ENCODE results near the gene LINGO1. TPM values are rescaled to one million over a fixed set of nuclear protein-coding genes. Genes with fewer than 3 reads are reported as not detected.

LINGO1 gene
- polyA plus RNA-seq, 1 of the 3 experiments (the other 2 are of a cell fraction) = 0.56 TPM

DNA sequence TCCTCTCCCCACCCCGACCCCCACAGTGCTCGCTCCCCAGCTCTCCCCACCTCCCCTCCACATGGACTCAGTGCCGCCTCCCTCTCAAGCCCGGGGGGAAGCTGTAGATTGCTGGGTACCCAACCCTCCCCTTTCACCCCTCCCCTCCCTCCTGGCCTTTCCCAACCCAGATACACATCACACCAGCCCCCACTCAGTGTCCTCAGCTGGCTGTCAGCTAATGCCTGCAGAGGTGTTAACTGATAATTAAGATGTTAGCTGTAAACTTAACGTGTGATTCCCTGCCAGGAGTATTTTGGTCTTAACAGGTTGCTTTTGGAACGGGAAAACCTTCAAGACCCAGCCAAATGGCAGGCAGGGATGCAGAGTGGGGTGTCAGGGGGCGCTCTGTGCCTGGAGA lies 39.4 kb upstream of the LINGO1 start (continued):
- TF ChIP-seq, protein P1, sequence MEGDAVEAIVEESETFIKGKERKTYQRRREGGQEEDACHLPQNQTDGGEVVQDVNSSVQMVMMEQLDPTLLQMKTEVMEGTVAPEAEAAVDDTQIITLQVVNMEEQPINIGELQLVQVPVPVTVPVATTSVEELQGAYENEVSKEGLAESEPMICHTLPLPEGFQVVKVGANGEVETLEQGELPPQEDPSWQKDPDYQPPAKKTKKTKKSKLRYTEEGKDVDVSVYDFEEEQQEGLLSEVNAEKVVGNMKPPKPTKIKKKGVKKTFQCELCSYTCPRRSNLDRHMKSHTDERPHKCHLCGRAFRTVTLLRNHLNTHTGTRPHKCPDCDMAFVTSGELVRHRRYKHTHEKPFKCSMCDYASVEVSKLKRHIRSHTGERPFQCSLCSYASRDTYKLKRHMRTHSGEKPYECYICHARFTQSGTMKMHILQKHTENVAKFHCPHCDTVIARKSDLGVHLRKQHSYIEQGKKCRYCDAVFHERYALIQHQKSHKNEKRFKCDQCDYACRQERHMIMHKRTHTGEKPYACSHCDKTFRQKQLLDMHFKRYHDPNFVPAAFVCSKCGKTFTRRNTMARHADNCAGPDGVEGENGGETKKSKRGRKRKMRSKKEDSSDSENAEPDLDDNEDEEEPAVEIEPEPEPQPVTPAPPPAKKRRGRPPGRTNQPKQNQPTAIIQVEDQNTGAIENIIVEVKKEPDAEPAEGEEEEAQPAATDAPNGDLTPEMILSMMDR (IDR thresholded peaks at IDR 0.05) = no peak
- no peak for TF ChIP-seq NRF1 (IDR thresholded peaks at IDR 0.05; ENCODE audit: low read depth, low read length)

DNA sequence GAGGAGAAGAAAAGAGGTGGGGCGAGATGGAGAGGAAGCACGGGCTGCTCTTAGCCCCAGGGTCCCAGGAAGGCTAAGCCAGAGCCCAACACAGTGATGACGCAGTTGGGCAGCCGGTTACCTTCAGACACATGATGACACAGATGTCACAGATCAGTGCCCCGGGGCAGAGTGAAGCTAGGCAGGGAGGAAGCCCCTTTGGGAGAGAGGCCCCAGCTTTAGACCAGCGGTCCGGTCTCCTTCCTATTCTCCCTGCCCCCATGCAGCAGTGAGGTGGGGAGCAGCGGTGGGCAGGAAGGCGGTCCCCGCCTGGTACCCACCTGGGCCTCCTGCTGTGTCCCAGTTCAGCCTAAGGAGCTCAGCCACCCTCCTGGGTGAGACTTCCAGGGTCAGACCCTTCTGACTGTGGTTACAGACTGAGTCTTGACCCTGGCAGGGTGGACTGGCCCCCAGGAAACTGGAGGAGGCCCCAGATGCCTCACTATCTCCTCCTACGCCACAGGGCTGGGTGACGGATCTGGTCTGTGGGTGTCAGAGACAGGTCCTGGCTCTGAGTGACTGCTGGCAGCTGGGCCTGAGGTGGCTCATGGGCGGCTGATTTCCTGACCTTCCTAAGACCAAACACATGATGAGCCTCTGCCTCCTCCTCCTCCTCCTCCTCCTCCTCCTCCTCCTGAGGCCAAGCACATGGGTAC lies 38.8 kb upstream of the LINGO1 start:
- no peaks in the 10 kb centered on the region for H3F3A ChIP-seq (replicated peaks; ENCODE audit: insufficient read depth)
- H3K9ac ChIP-seq = no peak overlapping the region
- H3K4me1 ChIP-seq (ENCODE audit: control insufficient read depth in 1 of 2, insufficient read depth in 2 of 2, low read depth in 1 of 2, low read length in 1 of 2) = peaks cover 0 to 13% of the 10 kb centered on the region in 2 experiments; a peak in 1 of 4 replicates
- H4K20me1 ChIP-seq (ENCODE audit: insufficient read depth) = no peaks in the 10 kb centered on the region
- WGBS (ENCODE audit: low lambda C conversion rate) = 40% methylated on average over 10 of the region's 13 CpGs
- POLR2A ChIA-PET = no interaction called here
- CTCF ChIA-PET = interaction anchor here (0.7 to 2.2 kb wide), 7 partner anchors 7 to 150 kb away, joined by 4 to 10 read pairs (median 5); partner anchors contain the start of gene LINGO1
- H2AFZ ChIP-seq (ENCODE audit: low read depth) = no peak overlapping the region
- TF ChIP-seq TCF12 (IDR thresholded peaks at IDR 0.05) (no peak), POLR2AphosphoS5 (IDR thresholded peaks at IDR 0.05; ENCODE audit: low read depth, low read length) (no peak), CHD2 (IDR thresholded peaks at IDR 0.05; ENCODE audit: low read length, partially characterized antibody) (no peak), FOXM1 (IDR thresholded peaks at IDR 0.05; ENCODE audit: low read depth) (no peak), SIN3A (IDR thresholded peaks at IDR 0.05; ENCODE audit: borderline replicate concordance, low read depth, low read length) (no peak), RAD21 (IDR thresholded peaks at IDR 0.05; ENCODE audit: low read length) (no peak), EZH2phosphoT487 (IDR thresholded peaks at IDR 0.05; ENCODE audit: borderline replicate concordance, low read depth) (no peak), ELF1 (IDR thresholded peaks at IDR 0.05) (no peak)
- TF ChIP-seq, protein P2, sequence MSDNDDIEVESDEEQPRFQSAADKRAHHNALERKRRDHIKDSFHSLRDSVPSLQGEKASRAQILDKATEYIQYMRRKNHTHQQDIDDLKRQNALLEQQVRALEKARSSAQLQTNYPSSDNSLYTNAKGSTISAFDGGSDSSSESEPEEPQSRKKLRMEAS (IDR thresholded peaks at IDR 0.05; ENCODE audit: low read depth) = no peak
- TF ChIP-seq, protein P1 (IDR thresholded peaks at IDR 0.05) = no peak
- TF ChIP-seq, protein P3, sequence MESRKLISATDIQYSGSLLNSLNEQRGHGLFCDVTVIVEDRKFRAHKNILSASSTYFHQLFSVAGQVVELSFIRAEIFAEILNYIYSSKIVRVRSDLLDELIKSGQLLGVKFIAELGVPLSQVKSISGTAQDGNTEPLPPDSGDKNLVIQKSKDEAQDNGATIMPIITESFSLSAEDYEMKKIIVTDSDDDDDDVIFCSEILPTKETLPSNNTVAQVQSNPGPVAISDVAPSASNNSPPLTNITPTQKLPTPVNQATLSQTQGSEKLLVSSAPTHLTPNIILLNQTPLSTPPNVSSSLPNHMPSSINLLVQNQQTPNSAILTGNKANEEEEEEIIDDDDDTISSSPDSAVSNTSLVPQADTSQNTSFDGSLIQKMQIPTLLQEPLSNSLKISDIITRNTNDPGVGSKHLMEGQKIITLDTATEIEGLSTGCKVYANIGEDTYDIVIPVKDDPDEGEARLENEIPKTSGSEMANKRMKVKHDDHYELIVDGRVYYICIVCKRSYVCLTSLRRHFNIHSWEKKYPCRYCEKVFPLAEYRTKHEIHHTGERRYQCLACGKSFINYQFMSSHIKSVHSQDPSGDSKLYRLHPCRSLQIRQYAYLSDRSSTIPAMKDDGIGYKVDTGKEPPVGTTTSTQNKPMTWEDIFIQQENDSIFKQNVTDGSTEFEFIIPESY (IDR thresholded peaks at IDR 0.05; ENCODE audit: borderline replicate concordance, low read depth) = no peak
- TF ChIP-seq, protein P4, sequence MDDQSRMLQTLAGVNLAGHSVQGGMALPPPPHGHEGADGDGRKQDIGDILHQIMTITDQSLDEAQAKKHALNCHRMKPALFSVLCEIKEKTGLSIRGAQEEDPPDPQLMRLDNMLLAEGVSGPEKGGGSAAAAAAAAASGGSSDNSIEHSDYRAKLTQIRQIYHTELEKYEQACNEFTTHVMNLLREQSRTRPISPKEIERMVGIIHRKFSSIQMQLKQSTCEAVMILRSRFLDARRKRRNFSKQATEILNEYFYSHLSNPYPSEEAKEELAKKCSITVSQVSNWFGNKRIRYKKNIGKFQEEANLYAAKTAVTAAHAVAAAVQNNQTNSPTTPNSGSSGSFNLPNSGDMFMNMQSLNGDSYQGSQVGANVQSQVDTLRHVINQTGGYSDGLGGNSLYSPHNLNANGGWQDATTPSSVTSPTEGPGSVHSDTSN (IDR thresholded peaks at IDR 0.05) = no peak
- H3K4me2 ChIP-seq = no peak overlapping the region
- peak; percentile 70 for DNase-seq
- H3K27ac ChIP-seq (ENCODE audit: low read depth in 2 of 2, low read length in 1 of 2) = no peak overlapping the region
- H3K4me3 ChIP-seq (ENCODE audit: low read depth in 2 of 2, low read length in 1 of 2) = no peak overlapping the region
- H3K36me3 ChIP-seq (replicated peaks in 1 of 2; ENCODE audit: control insufficient read depth in 1 of 2, insufficient read depth in 2 of 2, low read length in 1 of 2) = no peaks in the 10 kb centered on the region
- H3K79me2 ChIP-seq (ENCODE audit: insufficient read depth) = no peaks in the 10 kb centered on the region
- peaks cover 56% of the 10 kb centered on the region for H3K27me3 ChIP-seq (ENCODE audit: insufficient read depth)
- H3K9me2 ChIP-seq = no peaks in the 10 kb centered on the region
- H3K9me3 ChIP-seq = no peaks in the 10 kb centered on the region

Data from SK-N-SH (cell line).